ENCODE results near the gene IGFBP4. TPM values are rescaled to one million over a fixed set of nuclear protein-coding genes. Genes with fewer than 3 reads are reported as not detected.
"Not testable (repeated sequence)": the region's sequence is repeated elsewhere in the genome, so short reads cannot be mapped to it uniquely, and the experiment has no call there.

IGFBP4 gene
- 24.5 and 25.0 TPM in 2 replicates for total RNA-seq (2014; rRNA removed; shearing (Covaris generic))
- 162 and 191 TPM in 2 replicates for polyA plus RNA-seq (2015; cell fraction: cytosol; rRNA removed)
- polyA plus RNA-seq (2015; cell fraction: nucleus; rRNA removed): 16.1 and 17.3 TPM in 2 replicates

DNA sequence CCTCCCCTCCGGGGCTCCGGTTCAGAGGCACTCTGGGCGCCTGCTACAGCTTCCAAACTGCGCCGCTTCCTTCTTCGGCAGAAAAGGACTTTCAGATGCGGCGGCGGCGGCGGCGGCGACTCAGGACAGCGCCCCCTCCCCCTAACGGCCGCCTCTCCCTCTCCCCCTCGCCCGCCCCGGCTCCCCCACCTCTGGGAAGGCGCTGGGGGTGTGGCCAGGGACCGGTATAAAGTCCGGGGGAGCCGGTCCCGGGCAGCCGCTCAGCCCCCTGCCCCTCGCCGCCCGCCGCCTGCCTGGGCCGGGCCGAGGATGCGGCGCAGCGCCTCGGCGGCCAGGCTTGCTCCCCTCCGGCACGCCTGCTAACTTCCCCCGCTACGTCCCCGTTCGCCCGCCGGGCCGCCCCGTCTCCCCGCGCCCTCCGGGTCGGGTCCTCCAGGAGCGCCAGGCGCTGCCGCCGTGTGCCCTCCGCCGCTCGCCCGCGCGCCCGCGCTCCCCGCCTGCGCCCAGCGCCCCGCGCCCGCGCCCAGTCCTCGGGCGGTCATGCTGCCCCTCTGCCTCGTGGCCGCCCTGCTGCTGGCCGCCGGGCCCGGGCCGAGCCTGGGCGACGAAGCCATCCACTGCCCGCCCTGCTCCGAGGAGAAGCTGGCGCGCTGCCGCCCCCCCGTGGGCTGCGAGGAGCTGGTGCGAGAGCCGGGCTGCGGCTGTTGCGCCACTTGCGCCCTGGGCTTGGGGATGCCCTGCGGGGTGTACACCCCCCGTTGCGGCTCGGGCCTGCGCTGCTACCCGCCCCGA is at the start of gene IGFBP4:
Gene IGFBP4, plus strand, starts transcription at position 255 of the 792 bp plus-strand sequence. Its CDS starts 286 bp downstream, at position 541.
- in situ Hi-C loops (cut with HindIII; ENCODE audit: low pct_unique_long_range_greater_than_20kb, low sequenced_read_pairs): no loop called here
- peak; percentile 69 for DNase-seq (ENCODE audit: low read depth, low spot score)

- peak; percentile 83 for DNase-seq (ENCODE audit: low read depth, low spot score)
- in situ Hi-C loops (cut with HindIII; ENCODE audit: low pct_unique_long_range_greater_than_20kb, low sequenced_read_pairs): no loop called here
These were observed 44.1 kb upstream of the IGFBP4 start for GRCh38 chr17:40399185-40399584.

- no peak for DNase-seq (ENCODE audit: low read depth, low spot score)
- in situ Hi-C loops (cut with HindIII; ENCODE audit: low pct_unique_long_range_greater_than_20kb, low sequenced_read_pairs): loop anchor here (25.0 kb wide), 1 partner anchor 340 kb away; the partner anchor contains the start of genes MED24 and THRA
These were observed 40.6 kb upstream of the IGFBP4 start for GRCh38 chr17:40402668-40403067.

DNA sequence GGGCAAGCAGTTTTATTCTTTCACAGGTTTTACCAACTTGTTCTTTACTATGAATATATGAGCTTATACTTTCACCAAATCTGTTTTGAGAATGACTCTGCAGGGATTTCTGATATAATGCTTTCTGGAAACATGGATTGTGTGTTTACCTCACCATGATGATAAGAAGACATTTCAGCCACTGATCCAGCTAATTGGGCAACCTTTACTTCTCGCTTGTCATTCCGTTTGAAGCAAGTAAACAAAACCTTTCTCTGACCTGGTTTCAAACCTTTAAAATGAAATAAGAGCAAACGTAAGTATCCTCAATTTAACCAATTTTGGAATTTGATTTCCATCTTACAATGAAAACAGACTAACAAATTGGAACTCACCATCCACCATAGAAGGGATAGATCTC is 39.2 kb upstream of the IGFBP4 start:
- in situ Hi-C loops (cut with HindIII; ENCODE audit: low pct_unique_long_range_greater_than_20kb, low sequenced_read_pairs): loop anchor here (25.0 kb wide), 1 partner anchor 342 kb away; the partner anchor contains the start of genes MED24 and THRA
- DNase-seq (ENCODE audit: low read depth, low spot score): no peak

- no peak for DNase-seq (ENCODE audit: low read depth, low spot score)
- in situ Hi-C loops (cut with HindIII; ENCODE audit: low pct_unique_long_range_greater_than_20kb, low sequenced_read_pairs): loop anchor here (25.0 kb wide), 1 partner anchor 345 kb away; the partner anchor contains the start of genes MED24 and THRA
These were observed 35.8 kb upstream of the IGFBP4 start for GRCh38 chr17:40407460-40407859.

GRCh38 chr17:40409540-40409939 is 33.7 kb upstream of the IGFBP4 start:
- in situ Hi-C loops (cut with HindIII; ENCODE audit: low pct_unique_long_range_greater_than_20kb, low sequenced_read_pairs): loop anchor here (25.0 kb wide), 1 partner anchor 347 kb away; the partner anchor contains the start of genes MED24 and THRA
- DNase-seq (ENCODE audit: low read depth, low spot score): not testable (repeated sequence)

DNA sequence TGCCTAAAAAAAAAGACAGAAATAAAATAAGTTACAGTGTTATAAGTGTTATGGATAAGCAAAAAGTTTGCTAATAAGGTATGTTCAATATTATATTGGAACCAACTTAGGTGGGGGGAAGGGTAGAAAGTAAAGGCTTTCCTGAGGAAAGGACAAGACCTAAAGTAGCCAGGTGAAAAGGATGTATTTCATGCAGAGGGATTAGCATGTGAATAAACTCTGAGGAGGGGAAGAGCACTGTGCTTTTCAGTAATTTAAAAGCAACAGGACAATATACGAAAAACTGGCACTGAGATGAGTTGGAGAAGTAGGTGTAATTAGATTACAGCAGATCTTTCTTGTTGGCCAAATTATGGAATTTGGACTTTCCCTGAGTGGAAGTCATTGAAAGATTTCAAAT is 33.2 kb upstream of the IGFBP4 start:
- in situ Hi-C loops (cut with HindIII; ENCODE audit: low pct_unique_long_range_greater_than_20kb, low sequenced_read_pairs): loop anchor here (25.0 kb wide), 1 partner anchor 348 kb away; the partner anchor contains the start of genes MED24 and THRA

DNA sequence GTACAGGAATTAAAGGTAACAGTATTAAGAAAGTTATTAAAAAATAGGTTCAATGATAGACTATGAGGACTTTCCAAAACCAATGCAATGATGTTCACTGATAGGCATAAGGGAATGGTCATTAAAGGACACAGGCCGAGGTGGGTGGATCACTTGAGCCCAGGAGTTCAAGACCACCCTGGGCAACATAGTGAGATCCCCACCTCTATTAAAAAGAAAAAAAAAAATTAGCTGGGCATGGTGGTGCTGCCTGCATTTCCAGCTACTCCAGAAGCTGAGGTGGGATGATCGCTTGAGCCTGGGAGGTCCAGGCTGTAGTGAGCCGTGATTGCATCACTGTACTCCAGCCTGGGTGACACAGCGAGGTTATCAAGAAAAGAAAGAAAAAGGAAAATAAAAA is 31.4 kb upstream of the IGFBP4 start:
- no peak for DNase-seq (ENCODE audit: low read depth, low spot score)
- in situ Hi-C loops (cut with HindIII; ENCODE audit: low pct_unique_long_range_greater_than_20kb, low sequenced_read_pairs): loop anchor here (25.0 kb wide), 1 partner anchor 350 kb away; the partner anchor contains the start of genes MED24 and THRA

More for the DNA sequence above, 33.2 kb upstream of the IGFBP4 start:
- no peak for DNase-seq (ENCODE audit: low read depth, low spot score)

GRCh38 chr17:40412880-40413279 is 30.4 kb upstream of the IGFBP4 start:
- DNase-seq (ENCODE audit: low read depth, low spot score): no peak
- in situ Hi-C loops (cut with HindIII; ENCODE audit: low pct_unique_long_range_greater_than_20kb, low sequenced_read_pairs): loop anchor here (25.0 kb wide), 1 partner anchor 351 kb away; the partner anchor contains the start of genes MED24 and THRA

- in situ Hi-C loops (cut with HindIII; ENCODE audit: low pct_unique_long_range_greater_than_20kb, low sequenced_read_pairs): loop anchor here (25.0 kb wide), 1 partner anchor 352 kb away; the partner anchor contains the start of genes MED24 and THRA
- DNase-seq (ENCODE audit: low read depth, low spot score): not testable (repeated sequence)
These were observed 28.9 kb upstream of the IGFBP4 start for GRCh38 chr17:40414312-40414711.

GRCh38 chr17:40415390-40415789 is 27.9 kb upstream of the IGFBP4 start:
- peak; percentile 59 for DNase-seq (ENCODE audit: low read depth, low spot score)
- in situ Hi-C loops (cut with HindIII; ENCODE audit: low pct_unique_long_range_greater_than_20kb, low sequenced_read_pairs): loop anchor here (25.0 kb wide), 1 partner anchor 353 kb away; the partner anchor contains the start of genes MED24 and THRA

GRCh38 chr17:40416671-40417070 is 26.6 kb upstream of the IGFBP4 start:
- no peak for DNase-seq (ENCODE audit: low read depth, low spot score)
- in situ Hi-C loops (cut with HindIII; ENCODE audit: low pct_unique_long_range_greater_than_20kb, low sequenced_read_pairs): loop anchor here (25.0 kb wide), 1 partner anchor 354 kb away; the partner anchor contains the start of genes MED24 and THRA

DNA sequence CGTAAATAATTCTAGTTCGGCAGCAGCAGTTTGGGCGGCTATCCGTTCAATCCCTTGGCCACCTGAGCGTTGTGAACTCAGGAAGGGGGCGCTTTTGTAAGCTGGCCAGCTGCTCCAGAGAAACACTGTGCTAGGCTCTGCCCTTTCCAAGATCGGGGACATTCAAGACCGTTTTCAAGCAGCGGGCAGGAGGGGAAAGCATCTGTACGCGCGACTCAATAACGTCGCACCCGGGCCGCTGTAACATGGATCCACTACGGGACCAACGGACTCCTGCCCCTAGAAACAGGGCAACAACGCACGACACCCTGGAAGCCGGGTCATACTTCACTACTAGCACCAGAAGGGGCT is 26.0 kb upstream of the IGFBP4 start:
- in situ Hi-C loops (cut with HindIII; ENCODE audit: low pct_unique_long_range_greater_than_20kb, low sequenced_read_pairs): loop anchor here (25.0 kb wide), 1 partner anchor 355 kb away; the partner anchor contains the start of genes MED24 and THRA
- peak; percentile 28 for DNase-seq (ENCODE audit: low read depth, low spot score)

DNA sequence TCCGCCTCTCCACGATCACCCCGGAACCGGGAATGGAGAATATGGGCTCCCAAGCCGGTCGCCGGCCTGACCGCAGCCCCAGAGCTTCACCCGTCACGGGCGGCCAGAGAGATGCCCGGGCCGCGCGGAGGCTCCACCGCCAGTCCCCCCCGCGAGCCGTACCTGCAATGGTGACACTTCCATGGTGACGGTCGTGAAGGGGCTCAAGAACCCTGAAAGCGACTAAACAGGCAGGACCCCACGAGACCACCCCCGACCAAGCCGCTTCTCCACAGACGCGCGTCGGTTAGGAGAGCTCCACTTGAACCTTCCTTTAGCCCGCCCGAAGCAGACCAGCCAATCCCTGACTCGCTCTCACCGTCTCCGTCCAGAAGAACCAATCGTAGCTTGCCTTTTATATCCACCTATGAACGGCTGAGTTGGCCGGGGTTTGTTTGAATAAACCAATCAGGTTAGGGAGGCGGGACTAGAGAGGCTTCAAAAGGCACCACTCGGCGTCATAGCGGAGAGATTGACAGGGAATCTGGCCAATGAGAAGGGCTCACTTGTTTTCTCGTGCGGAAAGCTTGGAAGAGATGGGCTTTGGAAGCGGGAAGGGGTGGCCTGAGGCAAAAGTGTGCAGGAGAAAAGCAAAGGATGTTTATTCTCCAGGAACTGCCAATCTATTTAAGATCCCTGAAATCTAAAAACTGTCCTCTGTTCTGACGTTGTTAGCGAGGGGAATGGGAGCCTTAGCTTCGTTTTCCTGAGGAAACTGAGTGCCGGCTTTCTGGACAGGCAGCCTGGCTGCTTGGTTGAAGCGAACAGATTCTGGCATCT is 25.4 kb upstream of the IGFBP4 start, which contains the start of gene TOP2A:
Gene TOP2A, minus strand, starts transcription at position 288 of the 819 bp plus-strand sequence. Its CDS starts 105 bp downstream, at position 183.
- in situ Hi-C loops (cut with HindIII; ENCODE audit: low pct_unique_long_range_greater_than_20kb, low sequenced_read_pairs): loop anchor here (25.0 kb wide), 1 partner anchor 356 kb away; the partner anchor contains the start of genes MED24 and THRA
- peak; percentile 100 for DNase-seq (ENCODE audit: low read depth, low spot score)

DNA sequence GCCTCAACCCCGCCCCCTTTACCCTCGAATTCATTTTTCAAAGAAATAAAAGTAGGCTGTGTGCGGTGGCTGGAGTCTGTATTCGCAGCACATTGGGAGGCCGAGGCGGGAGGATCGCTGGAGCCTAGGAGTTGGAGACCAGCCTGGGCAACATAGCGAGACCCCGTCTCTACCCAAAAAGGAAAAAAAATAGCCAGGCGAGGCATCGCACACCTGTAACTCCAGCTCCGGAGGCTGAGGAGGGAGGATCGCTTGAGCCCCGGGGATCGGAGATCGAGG is 24.9 kb upstream of the IGFBP4 start:
- in situ Hi-C loops (cut with HindIII; ENCODE audit: low pct_unique_long_range_greater_than_20kb, low sequenced_read_pairs): loop anchor here (25.0 kb wide), 1 partner anchor 356 kb away; the partner anchor contains the start of genes MED24 and THRA
- DNase-seq (ENCODE audit: low read depth, low spot score): no peak

DNA sequence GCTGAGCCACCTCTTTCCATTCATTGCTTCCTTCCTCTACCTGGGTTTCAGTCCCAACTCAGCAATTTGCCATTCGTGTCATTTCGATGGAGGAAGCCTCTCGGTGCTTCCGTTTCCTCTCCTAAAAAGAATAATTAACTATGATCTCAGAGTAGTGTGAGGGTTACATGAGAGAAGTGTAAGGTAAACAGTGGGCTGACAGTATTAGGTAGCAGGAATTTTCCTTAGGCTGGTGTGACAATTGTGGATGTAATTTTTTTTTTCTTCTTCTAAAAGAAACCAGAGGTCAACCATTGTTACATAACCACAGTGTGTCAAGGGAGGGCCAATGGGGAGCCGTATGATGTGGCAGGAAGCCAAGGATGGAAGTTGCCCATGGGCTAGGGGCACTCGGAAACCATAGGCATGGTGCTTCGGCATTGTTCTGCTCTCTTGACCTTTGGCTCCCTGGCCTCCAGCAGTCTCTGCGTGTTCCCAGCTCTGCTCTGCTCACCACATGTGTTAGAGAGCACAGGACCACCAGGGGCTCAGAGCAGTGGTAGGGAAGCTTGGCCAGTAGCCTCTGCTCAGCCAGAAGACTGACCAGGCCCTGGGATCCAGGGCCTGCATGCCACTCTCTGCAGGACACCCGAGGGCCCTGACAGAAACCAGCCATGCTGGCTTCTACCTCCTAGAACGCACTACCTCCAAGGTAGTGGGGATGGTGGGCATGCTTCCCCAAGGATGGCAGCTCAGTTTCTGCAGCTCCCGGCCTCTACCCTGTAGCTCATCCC is 23.5 kb upstream of the IGFBP4 start:
- in situ Hi-C loops (cut with HindIII; ENCODE audit: low pct_unique_long_range_greater_than_20kb, low sequenced_read_pairs): loop anchor here (25.0 kb wide), 1 partner anchor 357 kb away; the partner anchor contains the start of genes MED24 and THRA
- DNase-seq (ENCODE audit: low read depth, low spot score): no peak
